GM23338 (cell line): ENCODE measurements around the gene CIB1. TPM values are rescaled to one million over a fixed set of nuclear protein-coding genes. Genes with fewer than 3 reads are reported as not detected.

Experiments
- ATAC-seq: fragments of 200-7000 bp; cut with Tn5 transposase; 3 replicates; pipeline ENCODE4 v1.9.1; 2020
- DNase-seq: peaks from one replicate; pipeline ENCODE4 v3.0.0-alpha.2; 2015; ENCODE audit warnings: low spot score
- H2AFZ ChIP-seq: fragments of 200-600 bp; sonication (generic); 2 replicates; pipeline ENCODE4 v1.8.0; 2016; ENCODE audit warnings: antibody characterized with exemption, mild to moderate bottlenecking, moderate library complexity
- H3F3A ChIP-seq: fragments of 200-600 bp; sonication (generic); replicated peaks from 2 replicates; pipeline ENCODE4 v1.8.0; 2017; ENCODE audit warnings: antibody characterized with exemption, mixed run types, low read depth
- H3K27ac ChIP-seq: fragments of 200-600 bp; sonication (generic); 2 replicates; pipeline ENCODE4 v1.6.1; 2016; ENCODE audit warnings: low read depth
- H3K27me3 ChIP-seq: fragments of 200-600 bp; sonication (generic); 2 replicates; pipeline ENCODE4 v1.8.0; 2016; ENCODE audit warnings: mild to moderate bottlenecking, mixed run types, moderate library complexity; ENCODE audit not compliant: insufficient read depth
- H3K36me3 ChIP-seq: fragments of 200-600 bp; sonication (generic); 2 replicates; pipeline ENCODE4 v1.8.0; 2016; ENCODE audit warnings: mild to moderate bottlenecking; ENCODE audit not compliant: insufficient read depth
- H3K4me1 ChIP-seq: fragments of 200-600 bp; sonication (generic); 2 replicates; pipeline ENCODE4 v1.8.0; 2016; ENCODE audit warnings: mild to moderate bottlenecking, moderate library complexity; ENCODE audit not compliant: insufficient read depth
- H3K4me2 ChIP-seq: fragments of 200-600 bp; sonication (generic); 2 replicates; pipeline ENCODE4 v1.7.1; 2017; ENCODE audit warnings: mixed run types
- H3K4me3 ChIP-seq: fragments of 200-600 bp; sonication (generic); 2 replicates; pipeline ENCODE4 v1.6.1; 2016; ENCODE audit warnings: mixed run types
- H3K79me2 ChIP-seq: fragments of 200-600 bp; sonication (generic); replicated peaks from 2 replicates; pipeline ENCODE4 v1.8.0; 2017; ENCODE audit warnings: mild to moderate bottlenecking; ENCODE audit not compliant: insufficient read depth
- H3K9me2 ChIP-seq: fragments of 200-600 bp; sonication (generic); 2 replicates; pipeline ENCODE4 v1.8.0; 2017; ENCODE audit not compliant: insufficient read depth
- H4K20me1 ChIP-seq: fragments of 200-600 bp; sonication (generic); replicated peaks from 2 replicates; pipeline ENCODE4 v1.8.0; 2017; ENCODE audit warnings: mild to moderate bottlenecking; ENCODE audit not compliant: insufficient read depth
- H3K27ac Mint-ChIP-seq: 2 replicates; pipeline ENCODE4 v1.8.0; 2020; ENCODE audit warnings: inconsistent platforms, mild to moderate bottlenecking, moderate library complexity, mixed read lengths
- H3K27me3 Mint-ChIP-seq: 3 replicates; pipeline ENCODE4 v1.8.0; 2022; ENCODE audit warnings: low read depth, mild to moderate bottlenecking, moderate library complexity, mixed read lengths, inconsistent platforms; ENCODE audit not compliant: insufficient read depth, poor library complexity
- H3K36me3 Mint-ChIP-seq: 3 replicates; pipeline ENCODE4 v1.8.0; 2021; ENCODE audit warnings: low read depth, mild to moderate bottlenecking, inconsistent platforms, moderate library complexity, mixed read lengths
- H3K4me1 Mint-ChIP-seq: 3 replicates; pipeline ENCODE4 v1.8.0; 2020; ENCODE audit warnings: mild to moderate bottlenecking, inconsistent platforms, mixed read lengths
- H3K4me3 Mint-ChIP-seq: 3 replicates; pipeline ENCODE4 v1.8.0; 2021; ENCODE audit warnings: moderate library complexity, mild to moderate bottlenecking, inconsistent platforms, mixed read lengths
- H3K9me3 Mint-ChIP-seq: 3 replicates; pipeline ENCODE4 v1.8.0; 2020; ENCODE audit warnings: moderate library complexity, mild to moderate bottlenecking, inconsistent platforms, mixed read lengths
- CREB1 ChIP-seq: fragments of 250-450 bp; sonication (Bioruptor Pico); IDR thresholded peaks from 2 replicates; pipeline ENCODE4 v1.5.0; 2020; ENCODE audit warnings: low read depth, mild to moderate bottlenecking, moderate library complexity
- CTCF ChIP-seq, 2 experiments: fragments of 200-600 bp in 1 of 2; sonication (generic) in 1 of 2; conservative IDR thresholded peaks; 2 replicates each; pipeline versions ENCODE4 v1.5.1 to v1.6.1; 2016 to 2017; ENCODE audit warnings: antibody characterized with exemption in 2 of 2, low read depth in 2 of 2, mild to moderate bottlenecking in 2 of 2, moderate library complexity in 1 of 2
- ETS1 ChIP-seq: IDR thresholded peaks from 2 replicates; pipeline ENCODE4 v1.6.1; 2016; ENCODE audit warnings: antibody characterized with exemption
- EZH2 ChIP-seq: fragments of 200-600 bp; sonication (generic); IDR thresholded peaks from one replicate; pipeline ENCODE4 v1.8.0; 2017; ENCODE audit warnings: antibody characterized with exemption, mild to moderate bottlenecking, low read depth; ENCODE audit not compliant: unreplicated experiment
- EZH2phosphoT487 ChIP-seq: fragments of 200-600 bp; sonication (generic); IDR thresholded peaks from one replicate; pipeline ENCODE4 v1.8.1; 2018; ENCODE audit warnings: antibody characterized with exemption; ENCODE audit not compliant: unreplicated experiment
- JUNB ChIP-seq: IDR thresholded peaks from one replicate; pipeline ENCODE4 v1.6.1; 2016; ENCODE audit warnings: antibody characterized with exemption; ENCODE audit not compliant: unreplicated experiment
- NANOG ChIP-seq: IDR thresholded peaks from 2 replicates; pipeline ENCODE4 v1.6.1; 2016; ENCODE audit warnings: antibody characterized with exemption, borderline replicate concordance
- POLR2AphosphoS5 ChIP-seq: IDR thresholded peaks from 2 replicates; pipeline ENCODE4 v1.6.1; 2016; ENCODE audit warnings: antibody characterized with exemption, low read depth
- REST ChIP-seq: IDR thresholded peaks from one replicate; pipeline ENCODE4 v1.6.1; 2018; ENCODE audit warnings: antibody characterized with exemption; ENCODE audit not compliant: unreplicated experiment
- STAT1 ChIP-seq: IDR thresholded peaks from one replicate; pipeline ENCODE4 v1.6.1; 2016; ENCODE audit warnings: antibody characterized with exemption; ENCODE audit not compliant: unreplicated experiment
- ZNF114 ChIP-seq: fragments of 250-450 bp; sonication (Bioruptor Pico); IDR thresholded peaks from 2 replicates; pipeline ENCODE4 v1.5.0; 2020; ENCODE audit warnings: mild to moderate bottlenecking, moderate library complexity
- ZNF331 ChIP-seq: fragments of 250-450 bp; sonication (Bioruptor Pico); IDR thresholded peaks from 2 replicates; pipeline ENCODE4 v1.5.0; 2020; ENCODE audit warnings: low read depth, mild to moderate bottlenecking, moderate library complexity
- ZNF462 ChIP-seq: fragments of 250-450 bp; sonication (Bioruptor Pico); IDR thresholded peaks from 2 replicates; pipeline ENCODE4 v1.5.0; 2020; ENCODE audit warnings: mild to moderate bottlenecking, moderate library complexity
- polyA plus RNA-seq: library from polyadenylated mRNA; unstranded; fragments of >200 nt; fragmentation: Nextera tagmentation; extraction: Ambion mirVana; gene quantifications from 2 replicates; pipeline ENCODE4 v1.2.1, GENCODE V29; 2016
- total RNA-seq: library from RNA; depleted of rRNA; stranded (reverse); fragments of >200 nt; shearing (Covaris generic); gene quantifications from 2 replicates; pipeline ENCODE4 v1.2.3, GENCODE V29; 2014

Gene CIB1
- total and polyA plus RNA-seq, 2 experiments from 2014 or later = 9.8 to 35.9 TPM

GRCh38 chr15:90184786-90185704, 48.7 kb downstream of the CIB1 start:
- Mint-ChIP-seq H3K27ac (peak overlapping the region; percentile 52; the same call in 1 of the 2 replicates), H3K4me1 (peaks cover 31% of the 10 kb centered on the region), H3K27me3 (peaks cover 4% of the 10 kb centered on the region), H3K36me3 (no peaks in the 10 kb centered on the region), H3K9me3 (no peaks in the 10 kb centered on the region), H3K4me3 (peak overlapping the region; percentile 68)
- H2AFZ ChIP-seq = peak overlapping the region; percentile 87
- H3F3A ChIP-seq = peaks cover 11% of the 10 kb centered on the region
- H3K4me1 ChIP-seq = peaks cover 22% of the 10 kb centered on the region
- peak; percentile 83 for DNase-seq
- H3K79me2 ChIP-seq = no peaks in the 10 kb centered on the region
- H3K9me2 ChIP-seq = no peaks in the 10 kb centered on the region
- peak; percentile 90 for ATAC-seq
- H3K27me3 ChIP-seq = no peaks in the 10 kb centered on the region
- no peaks in the 10 kb centered on the region for H4K20me1 ChIP-seq
- TF ChIP-seq EZH2 (no peak), CREB1 (CRISPR knock-in tag) (no peak), REST (no peak), EZH2phosphoT487 (no peak), ZNF331 (CRISPR knock-in tag) (no peak), CTCF (conservative IDR thresholded peaks at IDR 0.05; ENCODE audit: low read depth in 2 of 2) (no peak), NANOG (no peak), ZNF462 (no peak), ZNF114 (CRISPR knock-in tag) (no peak), ETS1 (0 out of 2 replicates have a peak, but pooled peaks have one; percentile 35), STAT1 (no peak), JUNB (no peak), POLR2AphosphoS5 (peak; percentile 56; the same call in 1 of the 2 replicates)
- peak overlapping the region; percentile 96 for H3K4me2 ChIP-seq
- H3K4me3 ChIP-seq = peak overlapping the region; percentile 62
- no peaks in the 10 kb centered on the region for H3K36me3 ChIP-seq
- peak overlapping the region; percentile 39; the same call in 1 of the 2 replicates for H3K27ac ChIP-seq
